Liver (tissue), 9 donors: ENCODE measurements around the gene EP400. TPM values are rescaled to one million over a fixed set of nuclear protein-coding genes. Genes with fewer than 3 reads are reported as not detected.
"Not testable (repeated sequence)": the region's sequence is repeated elsewhere in the genome, so short reads cannot be mapped to it uniquely, and the experiment has no call there.

Experiments used
- DNase-seq: peaks from one replicate; pipeline ENCODE4 v3.0.0-alpha.2; 2017; ENCODE audit warnings: low spot score
- H3K27ac ChIP-seq, 2 donors: one replicate each; pipeline ENCODE4 v1.7.0; 2013; ENCODE audit warnings: inconsistent platforms in 2 of 2, low read length in 2 of 2, control low read depth in 1 of 2, low read depth in 1 of 2, mild to moderate bottlenecking in 1 of 2
- H3K27me3 ChIP-seq, 4 donors: one replicate each; pipeline versions ENCODE4 v1.6.1 to v1.7.0; 2013; ENCODE audit warnings: low read length in 3 of 4, inconsistent platforms in 1 of 4, mild to moderate bottlenecking in 1 of 4, moderate library complexity in 1 of 4; ENCODE audit not compliant: control insufficient read depth in 4 of 4, insufficient read depth in 4 of 4
- H3K36me3 ChIP-seq, 4 donors: one replicate each; pipeline versions ENCODE4 v1.6.1 to v1.7.0; 2013; ENCODE audit warnings: low read length in 3 of 4, mild to moderate bottlenecking in 3 of 4, low read depth in 1 of 4, moderate library complexity in 1 of 4; ENCODE audit not compliant: control insufficient read depth in 4 of 4, insufficient read depth in 3 of 4
- H3K4me1 ChIP-seq, 4 donors: one replicate each; pipeline versions ENCODE4 v1.6.1 to v1.7.0; 2013; ENCODE audit warnings: low read length in 3 of 4, mild to moderate bottlenecking in 3 of 4, moderate library complexity in 1 of 4; ENCODE audit not compliant: control insufficient read depth in 4 of 4, insufficient read depth in 4 of 4
- H3K4me3 ChIP-seq, 3 donors: one replicate each; pipeline versions ENCODE4 v1.6.1 to v1.7.0; 2013; ENCODE audit warnings: low read length in 3 of 3, control low read depth in 1 of 3, low read depth in 1 of 3, mild to moderate bottlenecking in 1 of 3
- H3K9ac ChIP-seq, 2 donors: one replicate each; pipeline ENCODE4 v1.7.0; 2013; ENCODE audit warnings: low read length in 2 of 2, mild to moderate bottlenecking in 2 of 2, moderate library complexity in 2 of 2, control low read depth in 1 of 2, low read depth in 1 of 2
- H3K9me3 ChIP-seq, 4 donors: one replicate each; pipeline versions ENCODE4 v1.6.1 to v1.7.0; 2013; ENCODE audit warnings: low read length in 3 of 4; ENCODE audit not compliant: control insufficient read depth in 4 of 4
- FOXA2 ChIP-seq: IDR thresholded peaks from 2 replicates; pipeline ENCODE4 v1.6.1; 2016; ENCODE audit warnings: antibody characterized with exemption
- NR2F2 ChIP-seq: IDR thresholded peaks from 2 replicates; pipeline ENCODE4 v1.6.1; 2016; ENCODE audit warnings: antibody characterized with exemption
- RXRA ChIP-seq, 2 donors: IDR thresholded peaks; 2 replicates each; pipeline ENCODE4 v1.6.1; 2017 to 2018; ENCODE audit warnings: antibody characterized with exemption in 2 of 2, mild to moderate bottlenecking in 1 of 2
- SP1 ChIP-seq: IDR thresholded peaks from 2 replicates; pipeline ENCODE4 v1.6.1; 2018; ENCODE audit warnings: antibody characterized with exemption, mild to moderate bottlenecking
- TAF1 ChIP-seq: conservative IDR thresholded peaks from 2 replicates; pipeline ENCODE4 v1.6.1; 2016; ENCODE audit warnings: antibody characterized with exemption, mild to moderate bottlenecking
- WGBS: extraction: QIAGEN DNeasy Blood & Tissue Kit; methylation state at CpG from one replicate; pipeline ENCODE4 v1.1.7; 2013; 5-methylcytosine and 5-hydroxymethylcytosine counted together
- polyA plus RNA-seq, 2 donors: library from polyadenylated mRNA; stranded (reverse) in 1 of 2; unstranded in 1 of 2; fragments of 200-250 nt in 1 of 2; fragments of >200 nt in 1 of 2; fragmentation: Nextera tagmentation in 1 of 2; extraction: Ambion mirVana in 1 of 2; gene quantifications; one replicate each; pipeline versions ENCODE4 v1.2.1 to v1.2.3, GENCODE V29; 2013 to 2015
- total RNA-seq, 2 donors: library from RNA; depleted of rRNA; stranded (reverse); fragments of >200 nt; gene quantifications; one replicate each; pipeline ENCODE4 v1.2.3, GENCODE V29; 2014
- TF ChIP-seq, protein P1 (sequence below): IDR thresholded peaks from 2 replicates; pipeline ENCODE4 v1.6.1; 2016; ENCODE audit warnings: antibody characterized with exemption
- TF ChIP-seq, protein P2 (sequence below): IDR thresholded peaks from 2 replicates; pipeline ENCODE4 v1.6.1; 2016; ENCODE audit warnings: antibody characterized with exemption
- TF ChIP-seq, protein P3 (sequence below): IDR thresholded peaks from 2 replicates; pipeline ENCODE4 v1.6.1; 2016; ENCODE audit warnings: antibody characterized with exemption, mild to moderate bottlenecking
- donor health status: healthy.
- donor health status: healthy.
- donor health status: healthy.
- donor health status: healthy.
- donor health status: healthy.

Gene EP400
- total and polyA plus RNA-seq, 4 donors: 4.7 to 12.4 (median 7.1) TPM

DNA sequence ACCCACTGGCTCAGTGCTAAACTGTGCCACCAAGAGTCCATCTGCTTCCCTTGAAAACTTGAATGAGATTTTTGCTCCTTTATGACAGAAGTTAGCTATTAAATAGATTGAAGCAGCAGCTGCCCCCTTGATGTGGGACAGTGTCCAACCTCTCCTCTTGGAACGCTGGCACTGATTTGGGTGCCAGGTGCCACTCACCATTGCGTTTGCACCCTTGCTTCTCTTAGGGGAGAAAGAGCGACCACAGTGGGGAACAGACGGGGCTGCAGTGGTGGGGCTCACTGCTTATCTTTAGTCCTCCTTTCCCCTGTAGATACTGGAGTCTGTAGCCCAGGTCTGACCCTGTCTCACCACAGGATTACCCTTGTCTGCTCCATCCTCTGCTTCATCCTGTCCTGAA is 9.4 kb downstream of the EP400 start:
- WGBS: 83% methylated on average over 4 of the region's 4 CpGs
- no peak overlapping the region for H3K9ac ChIP-seq
- peaks cover 5 to 11% (median 8%) of the 10 kb centered on the region in 4 donors for H3K4me1 ChIP-seq
- H3K36me3 ChIP-seq: peaks cover 4 to 8% (median 7%) of the 10 kb centered on the region in 4 donors
- H3K4me3 ChIP-seq: no peak overlapping the region
- no peak overlapping the region for H3K27ac ChIP-seq
- H3K27me3 ChIP-seq: no peaks in the 10 kb centered on the region
- H3K9me3 ChIP-seq: no peaks in the 10 kb centered on the region
- TF ChIP-seq, protein P1, sequence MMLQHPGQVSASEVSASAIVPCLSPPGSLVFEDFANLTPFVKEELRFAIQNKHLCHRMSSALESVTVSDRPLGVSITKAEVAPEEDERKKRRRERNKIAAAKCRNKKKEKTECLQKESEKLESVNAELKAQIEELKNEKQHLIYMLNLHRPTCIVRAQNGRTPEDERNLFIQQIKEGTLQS: no peak
- TF ChIP-seq SP1: no peak
- no peak for TF ChIP-seq TAF1
- TF ChIP-seq, protein P2, sequence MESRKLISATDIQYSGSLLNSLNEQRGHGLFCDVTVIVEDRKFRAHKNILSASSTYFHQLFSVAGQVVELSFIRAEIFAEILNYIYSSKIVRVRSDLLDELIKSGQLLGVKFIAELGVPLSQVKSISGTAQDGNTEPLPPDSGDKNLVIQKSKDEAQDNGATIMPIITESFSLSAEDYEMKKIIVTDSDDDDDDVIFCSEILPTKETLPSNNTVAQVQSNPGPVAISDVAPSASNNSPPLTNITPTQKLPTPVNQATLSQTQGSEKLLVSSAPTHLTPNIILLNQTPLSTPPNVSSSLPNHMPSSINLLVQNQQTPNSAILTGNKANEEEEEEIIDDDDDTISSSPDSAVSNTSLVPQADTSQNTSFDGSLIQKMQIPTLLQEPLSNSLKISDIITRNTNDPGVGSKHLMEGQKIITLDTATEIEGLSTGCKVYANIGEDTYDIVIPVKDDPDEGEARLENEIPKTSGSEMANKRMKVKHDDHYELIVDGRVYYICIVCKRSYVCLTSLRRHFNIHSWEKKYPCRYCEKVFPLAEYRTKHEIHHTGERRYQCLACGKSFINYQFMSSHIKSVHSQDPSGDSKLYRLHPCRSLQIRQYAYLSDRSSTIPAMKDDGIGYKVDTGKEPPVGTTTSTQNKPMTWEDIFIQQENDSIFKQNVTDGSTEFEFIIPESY: no peak
- no peak for TF ChIP-seq FOXA2
- TF ChIP-seq, protein P3, sequence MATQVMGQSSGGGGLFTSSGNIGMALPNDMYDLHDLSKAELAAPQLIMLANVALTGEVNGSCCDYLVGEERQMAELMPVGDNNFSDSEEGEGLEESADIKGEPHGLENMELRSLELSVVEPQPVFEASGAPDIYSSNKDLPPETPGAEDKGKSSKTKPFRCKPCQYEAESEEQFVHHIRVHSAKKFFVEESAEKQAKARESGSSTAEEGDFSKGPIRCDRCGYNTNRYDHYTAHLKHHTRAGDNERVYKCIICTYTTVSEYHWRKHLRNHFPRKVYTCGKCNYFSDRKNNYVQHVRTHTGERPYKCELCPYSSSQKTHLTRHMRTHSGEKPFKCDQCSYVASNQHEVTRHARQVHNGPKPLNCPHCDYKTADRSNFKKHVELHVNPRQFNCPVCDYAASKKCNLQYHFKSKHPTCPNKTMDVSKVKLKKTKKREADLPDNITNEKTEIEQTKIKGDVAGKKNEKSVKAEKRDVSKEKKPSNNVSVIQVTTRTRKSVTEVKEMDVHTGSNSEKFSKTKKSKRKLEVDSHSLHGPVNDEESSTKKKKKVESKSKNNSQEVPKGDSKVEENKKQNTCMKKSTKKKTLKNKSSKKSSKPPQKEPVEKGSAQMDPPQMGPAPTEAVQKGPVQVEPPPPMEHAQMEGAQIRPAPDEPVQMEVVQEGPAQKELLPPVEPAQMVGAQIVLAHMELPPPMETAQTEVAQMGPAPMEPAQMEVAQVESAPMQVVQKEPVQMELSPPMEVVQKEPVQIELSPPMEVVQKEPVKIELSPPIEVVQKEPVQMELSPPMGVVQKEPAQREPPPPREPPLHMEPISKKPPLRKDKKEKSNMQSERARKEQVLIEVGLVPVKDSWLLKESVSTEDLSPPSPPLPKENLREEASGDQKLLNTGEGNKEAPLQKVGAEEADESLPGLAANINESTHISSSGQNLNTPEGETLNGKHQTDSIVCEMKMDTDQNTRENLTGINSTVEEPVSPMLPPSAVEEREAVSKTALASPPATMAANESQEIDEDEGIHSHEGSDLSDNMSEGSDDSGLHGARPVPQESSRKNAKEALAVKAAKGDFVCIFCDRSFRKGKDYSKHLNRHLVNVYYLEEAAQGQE: no peak
- TF ChIP-seq NR2F2: no peak
- no peak for DNase-seq

DNA sequence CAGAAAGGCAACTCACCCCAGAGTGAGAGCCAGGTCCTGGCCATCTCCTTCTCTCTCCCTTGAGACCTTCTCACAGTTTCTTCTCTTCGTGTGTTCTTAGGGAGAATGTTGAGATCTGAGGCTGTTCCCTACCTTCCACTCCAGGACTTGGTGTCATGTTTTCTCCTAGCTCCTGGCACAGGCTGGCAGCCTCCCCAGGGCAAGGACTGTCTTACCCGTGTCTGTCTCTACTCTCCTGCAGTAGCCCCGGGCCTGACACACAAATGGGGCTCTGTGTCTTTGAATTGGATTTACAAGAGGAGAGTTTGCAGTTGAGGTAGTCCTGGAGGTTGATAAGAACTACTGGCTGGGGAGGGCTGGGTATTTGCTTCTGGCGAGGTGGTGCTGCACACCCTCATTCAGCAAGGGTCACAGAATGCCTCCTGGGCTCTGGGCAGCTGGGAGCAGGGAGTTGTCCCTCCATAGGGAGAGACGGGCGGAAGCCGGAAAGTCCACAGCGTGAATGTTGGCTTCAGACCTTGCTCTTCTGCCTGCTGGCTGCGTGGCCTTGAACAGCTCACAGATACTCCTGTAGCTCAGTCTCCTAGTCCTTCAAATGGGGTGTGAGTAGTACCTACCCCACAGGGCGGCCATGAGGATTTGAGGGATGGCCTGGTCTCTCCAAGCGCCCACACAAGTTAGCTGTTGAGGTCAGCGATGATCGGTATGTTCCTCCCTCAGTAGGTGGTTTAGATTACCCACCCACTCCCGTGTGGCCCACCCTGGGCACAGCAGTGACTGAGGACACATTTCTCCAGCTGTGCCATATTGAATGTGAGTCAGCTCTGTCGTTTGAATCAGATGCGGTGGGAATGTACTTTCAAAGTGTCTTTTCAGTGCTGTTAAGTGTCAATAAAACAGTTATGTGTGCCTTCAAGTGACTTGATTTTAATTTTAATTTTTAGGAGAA is 10.2 kb downstream of the EP400 start:
- H3K4me1 ChIP-seq: peaks cover 5 to 11% (median 8%) of the 10 kb centered on the region in 4 donors
- 92% methylated on average over 16 of the region's 16 CpGs for WGBS
- DNase-seq: no peak

DNA sequence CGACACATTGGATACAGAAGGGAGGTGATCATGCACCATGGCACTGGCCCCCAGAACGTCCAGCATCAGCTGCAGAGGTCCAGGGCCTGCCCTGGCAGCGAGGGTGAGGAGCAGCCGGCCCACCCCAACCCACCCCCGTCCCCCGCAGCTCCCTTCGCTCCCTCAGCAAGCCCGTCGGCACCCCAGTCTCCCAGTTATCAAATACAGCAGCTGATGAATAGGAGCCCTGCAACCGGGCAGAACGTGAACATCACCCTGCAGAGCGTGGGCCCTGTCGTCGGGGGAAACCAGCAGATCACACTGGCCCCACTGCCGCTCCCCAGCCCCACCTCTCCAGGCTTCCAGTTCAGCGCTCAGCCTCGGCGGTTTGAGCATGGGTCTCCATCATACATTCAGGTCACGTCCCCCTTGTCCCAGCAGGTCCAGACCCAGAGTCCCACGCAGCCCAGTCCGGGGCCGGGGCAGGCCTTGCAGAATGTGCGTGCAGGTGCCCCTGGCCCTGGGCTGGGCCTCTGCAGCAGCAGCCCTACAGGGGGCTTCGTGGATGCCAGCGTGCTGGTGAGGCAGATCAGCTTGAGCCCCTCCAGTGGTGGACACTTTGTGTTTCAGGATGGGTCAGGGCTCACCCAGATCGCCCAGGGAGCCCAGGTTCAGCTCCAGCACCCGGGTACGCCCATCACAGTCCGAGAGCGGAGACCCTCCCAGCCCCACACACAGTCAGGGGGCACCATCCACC is 11.0 kb downstream of the EP400 start:
- not testable (repeated sequence) for H3K9ac ChIP-seq, H3K27ac ChIP-seq, DNase-seq, H3K4me3 ChIP-seq, H3K27me3 ChIP-seq, H3K9me3 ChIP-seq, H3K36me3 ChIP-seq
- WGBS: 93% methylated on average over 21 of the region's 30 CpGs
- peaks cover 5 to 11% (median 8%) of the 10 kb centered on the region in 4 donors for H3K4me1 ChIP-seq

More for the DNA sequence above, 10.2 kb downstream of the EP400 start:
- H3K27ac ChIP-seq: no peak overlapping the region
- TF ChIP-seq RXRA (IDR thresholded peaks at IDR 0.05): no peak
- no peak overlapping the region for H3K4me3 ChIP-seq
- peaks cover 4 to 8% (median 7%) of the 10 kb centered on the region in 4 donors for H3K36me3 ChIP-seq
- no peaks in the 10 kb centered on the region for H3K27me3 ChIP-seq
- no peak overlapping the region for H3K9ac ChIP-seq
- no peaks in the 10 kb centered on the region for H3K9me3 ChIP-seq

DNA sequence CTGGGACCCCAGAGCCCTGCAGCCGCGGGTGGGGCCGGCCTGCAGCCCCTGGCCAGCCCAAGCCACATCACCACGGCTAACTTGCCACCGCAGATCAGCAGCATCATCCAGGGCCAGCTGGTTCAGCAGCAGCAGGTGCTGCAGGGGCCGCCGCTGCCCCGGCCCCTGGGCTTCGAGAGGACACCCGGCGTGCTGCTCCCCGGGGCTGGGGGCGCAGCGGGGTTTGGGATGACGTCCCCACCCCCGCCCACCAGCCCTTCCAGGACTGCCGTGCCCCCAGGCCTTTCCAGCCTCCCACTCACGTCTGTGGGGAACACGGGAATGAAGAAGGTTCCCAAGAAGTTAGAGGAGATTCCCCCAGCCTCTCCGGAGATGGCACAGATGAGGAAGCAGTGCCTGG is 11.6 kb downstream of the EP400 start:
- H3K36me3 ChIP-seq, H3K9ac ChIP-seq, H3K27ac ChIP-seq, H3K4me1 ChIP-seq, H3K4me3 ChIP-seq, H3K9me3 ChIP-seq, DNase-seq, H3K27me3 ChIP-seq: not testable (repeated sequence)
- 99% methylated on average over 11 of the region's 20 CpGs for WGBS
